B cell (primary cell): Measurements from ENCODE around the gene TADA2A. TPM values are rescaled to one million over a fixed set of nuclear protein-coding genes. Genes with fewer than 3 reads are reported as not detected.

Experiments
- ATAC-seq: fragments of 200-7000 bp; cut with Tn5 transposase; one replicate; pipeline ENCODE4 v1.10.0; 2021; ENCODE audit warnings: low read depth, mild to moderate bottlenecking, moderate number of reproducible peaks, moderate library complexity
- CTCF ChIA-PET: fragments of 350-600 bp; sonication (Branson Sonifier 250); formaldehyde crosslinking; loops from one replicate; lab custom pipeline; 2021; ENCODE audit warnings: antibody characterized with exemption, inconsistent platforms; lab: Charles Lee
- POLR2A ChIA-PET: fragments of 350-600 bp; sonication (Branson Sonifier 250); formaldehyde crosslinking; loops from one replicate; lab custom pipeline; 2021; ENCODE audit warnings: antibody characterized with exemption; lab: Charles Lee
- DNase-seq: peaks from one replicate; pipeline ENCODE4 v3.0.0; 2013
- H2AFZ ChIP-seq: 2 replicates; pipeline ENCODE4 v1.6.1; 2012; ENCODE audit warnings: mild to moderate bottlenecking, low read depth, low read length; ENCODE audit not compliant: insufficient read depth, poor library complexity, severe bottlenecking
- H3K27ac ChIP-seq, 2 donors: 1 replicate in 1 of 2; 2 replicates in 1 of 2; pipeline ENCODE4 v1.5.1; 2012 to 2013; ENCODE audit warnings: low read length in 2 of 2, mild to moderate bottlenecking in 2 of 2, moderate library complexity in 1 of 2
- H3K27me3 ChIP-seq, 4 experiments: fragments of 200-600 bp in 1 of 4; sonication (generic) in 1 of 4; replicated peaks in 1 of 4; 1 replicate in 2 of 4; 2 replicates in 2 of 4; pipeline versions ENCODE4 v1.6.1 to v1.7.0; 2013 to 2016; ENCODE audit warnings: low read length in 3 of 4, mild to moderate bottlenecking in 2 of 4, mixed read lengths in 1 of 4, moderate library complexity in 1 of 4; ENCODE audit not compliant: insufficient read depth in 4 of 4, control insufficient read depth in 3 of 4; ENCODE audit errors: control extremely low read depth in 1 of 4
- H3K36me3 ChIP-seq, 2 experiments: replicated peaks in 1 of 2; 1 replicate in 1 of 2; 2 replicates in 1 of 2; pipeline versions ENCODE4 v1.6.1 to v1.7.1; 2013; ENCODE audit warnings: low read length in 1 of 2; ENCODE audit not compliant: insufficient read depth in 2 of 2, control insufficient read depth in 1 of 2; ENCODE audit errors: control extremely low read depth in 1 of 2, extremely low read depth in 1 of 2
- H3K4me1 ChIP-seq, 2 donors: fragments of 200-600 bp in 1 of 2; sonication (generic) in 1 of 2; 1 replicate in 1 of 2; 2 replicates in 1 of 2; pipeline versions ENCODE4 v1.5.1 to v1.6.1; 2013 to 2017; ENCODE audit warnings: low read length in 2 of 2; ENCODE audit not compliant: control insufficient read depth in 2 of 2, insufficient read depth in 2 of 2
- H3K4me2 ChIP-seq: replicated peaks from 2 replicates; pipeline ENCODE3; 2012; ENCODE audit warnings: mild to moderate bottlenecking, low read depth, low read length; ENCODE audit not compliant: poor library complexity, severe bottlenecking
- H3K4me3 ChIP-seq, 5 experiments: fragments of 200-600 bp in 1 of 5; sonication (generic) in 1 of 5; 1 replicate in 3 of 5; 2 replicates in 2 of 5; pipeline versions ENCODE4 v1.5.1 to v1.7.0; 2011 to 2016; ENCODE audit warnings: low read length in 4 of 5, mild to moderate bottlenecking in 4 of 5, low read depth in 2 of 5, control low read depth in 1 of 5, moderate library complexity in 1 of 5; ENCODE audit not compliant: insufficient read depth in 1 of 5; ENCODE audit errors: control extremely low read depth in 1 of 5, extremely low read depth in 1 of 5
- H3K79me2 ChIP-seq: fragments of 200-600 bp; sonication (generic); one replicate; pipeline ENCODE4 v1.6.0; 2016; ENCODE audit warnings: low read length; ENCODE audit not compliant: control insufficient read depth, insufficient read depth
- H3K9ac ChIP-seq: fragments of 200-600 bp; sonication (generic); 2 replicates; pipeline ENCODE4 v1.6.1; 2017; ENCODE audit warnings: mild to moderate bottlenecking, low read length, moderate library complexity
- H3K9me3 ChIP-seq, 3 donors: one replicate each; pipeline versions ENCODE4 v1.6.1 to v1.7.1; 2013; ENCODE audit warnings: low read length in 2 of 3; ENCODE audit not compliant: control insufficient read depth in 2 of 3, insufficient read depth in 1 of 3; ENCODE audit errors: control extremely low read depth in 1 of 3
- H4K20me1 ChIP-seq: 2 replicates; pipeline ENCODE4 v1.6.0; 2012; ENCODE audit warnings: mild to moderate bottlenecking, low read length; ENCODE audit not compliant: insufficient read depth, control insufficient read depth, poor library complexity, severe bottlenecking
- H3K27ac Mint-ChIP-seq: one replicate; pipeline ENCODE4 v1.8.0; 2021; ENCODE audit warnings: mixed read lengths
- H3K27me3 Mint-ChIP-seq: one replicate; pipeline ENCODE4 v1.8.0; 2021; ENCODE audit warnings: mixed read lengths
- H3K4me1 Mint-ChIP-seq: one replicate; pipeline ENCODE4 v1.8.0; 2021; ENCODE audit warnings: mixed read lengths
- H3K4me3 Mint-ChIP-seq: one replicate; pipeline ENCODE4 v1.8.0; 2021; ENCODE audit warnings: mixed read lengths
- H3K9me3 Mint-ChIP-seq: one replicate; pipeline ENCODE4 v1.8.0; 2022; ENCODE audit warnings: mixed read lengths; ENCODE audit not compliant: insufficient read depth
- CTCF ChIP-seq: fragments of 200-600 bp; IDR thresholded peaks from one replicate; pipeline ENCODE4 v1.8.0; 2022; ENCODE audit warnings: antibody characterized with exemption, mild to moderate bottlenecking
- EZH2 ChIP-seq: IDR thresholded peaks from 2 replicates; pipeline ENCODE4 v1.6.1; 2012; ENCODE audit warnings: borderline replicate concordance, low read depth, mild to moderate bottlenecking, moderate library complexity, low read length; ENCODE audit not compliant: insufficient read depth, poor library complexity, severe bottlenecking
- WGBS: methylation state at CpG from one replicate; pipeline ENCODE4 v1.1.5; 2013; ENCODE audit warnings: missing lambda C conversion rate; ENCODE audit not compliant: insufficient coverage; 5-methylcytosine and 5-hydroxymethylcytosine counted together
- intact Hi-C: fragments of 100-400 bp; cut with micrococcal nuclease; formaldehyde crosslinking; loops from one replicate; pipeline ENCODE4 v1.10.0; 2022
- polyA plus RNA-seq: library from polyadenylated mRNA; depleted of rRNA; stranded (reverse); fragments of >200 nt; gene quantifications from 2 replicates; pipeline ENCODE4 v1.2.3, GENCODE V29; 2012
- total RNA-seq, 2 donors: library from RNA; stranded (reverse); fragments of 120-200 nt in 1 of 2; gene quantifications; 1 replicate in 1 of 2; 2 replicates in 1 of 2; pipeline versions ENCODE4 v1.2.3 to v1.2.4, GENCODE V29; 2013 to 2022

The TADA2A gene
- total and polyA plus RNA-seq, 2 donors (not counting 1 experiment from before 2014, with no cell fraction given): 10.9 to 43.3 TPM

- Histone ChIP-seq H3K9ac (no peak overlapping the region), H3K4me3 (no peak overlapping the region), H3K4me1 (no peaks in the 10 kb centered on the region), H4K20me1 (no peaks in the 10 kb centered on the region), H3K27ac (no peak overlapping the region), H2AFZ (no peak overlapping the region), H3K36me3 (no peaks in the 10 kb centered on the region), H3K27me3 (no peaks in the 10 kb centered on the region), H3K9me3 (no peaks in the 10 kb centered on the region), H3K4me2 (no peak overlapping the region), H3K79me2 (no peaks in the 10 kb centered on the region)
- POLR2A ChIA-PET: no interaction called here
- intact Hi-C loops: no loop called here
- WGBS: no CpG with 5 or more reads among the region's 3 CpGs
- no peak for DNase-seq
- Mint-ChIP-seq H3K27me3 (no peaks in the 10 kb centered on the region), H3K4me1 (peaks cover 9% of the 10 kb centered on the region), H3K9me3 (no peaks in the 10 kb centered on the region), H3K27ac (no peak overlapping the region), H3K4me3 (no peak overlapping the region)
- no peak for ATAC-seq
- CTCF ChIA-PET: interaction anchor here (1.0 to 7.8 kb wide), 2 partner anchors 17 to 58 kb away, joined by 3 to 61 read pairs; partner anchors contain the start of gene C17orf78
- no peak for TF ChIP-seq CTCF
- TF ChIP-seq EZH2: no peak
These were observed 14.6 kb upstream of the TADA2A start for GRCh38 chr17:37392024-37392590.

- CTCF ChIA-PET: interaction anchor here (7.8 kb wide), 1 partner anchor 18 kb away, joined by 61 read pairs; the partner anchor contains the start of gene C17orf78
- 95% methylated on average over 6 of the region's 7 CpGs for WGBS
These were observed 13.3 kb upstream of the TADA2A start for GRCh38 chr17:37393352-37393751.

More at GRCh38 chr17:37393352-37393751, 13.3 kb upstream of the TADA2A start:
- no peaks in the 10 kb centered on the region for H3K4me1 ChIP-seq
- TF ChIP-seq CTCF (no peak), EZH2 (no peak)
- H3K9ac ChIP-seq: no peak overlapping the region
- no peak overlapping the region for H3K4me2 ChIP-seq
- no peak for ATAC-seq
- H3K27ac Mint-ChIP-seq: no peak overlapping the region
- no peaks in the 10 kb centered on the region for H3K79me2 ChIP-seq
- peaks cover 12% of the 10 kb centered on the region for H3K4me1 Mint-ChIP-seq
- no peak overlapping the region for H3K27ac ChIP-seq
- POLR2A ChIA-PET: no interaction called here
- no peaks in the 10 kb centered on the region for H3K9me3 ChIP-seq
- no peaks in the 10 kb centered on the region for H3K9me3 Mint-ChIP-seq
- no peak overlapping the region for H3K4me3 Mint-ChIP-seq
- intact Hi-C loops: no loop called here
- H3K27me3 ChIP-seq: no peaks in the 10 kb centered on the region
- H4K20me1 ChIP-seq: no peaks in the 10 kb centered on the region
- H3K27me3 Mint-ChIP-seq: no peaks in the 10 kb centered on the region
- no peaks in the 10 kb centered on the region for H3K36me3 ChIP-seq
- H2AFZ ChIP-seq: no peak overlapping the region
- DNase-seq: no peak
- H3K4me3 ChIP-seq: no peak overlapping the region
